IMR-90 (cell line): ENCODE measurements around the gene SERP2. TPM values are rescaled to one million over a fixed set of nuclear protein-coding genes. Genes with fewer than 3 reads are reported as not detected.

Experiments
- ATAC-seq: fragments of 200-7000 bp; cut with Tn5 transposase; 2 replicates; pipeline ENCODE4 v1.9.1; 2020; ENCODE audit warnings: low read depth, mild to moderate bottlenecking, moderate library complexity
- BruUV-seq: library from RNA; stranded (reverse); fragments of 400-500 nt; replicated peaks from 2 replicates; lab custom pipeline; 2021; lab: Mats Ljungman, UMichigan
- CTCF ChIA-PET: fragments of 300-600 bp; formaldehyde crosslinking; extraction: SDS; loops from one replicate; lab custom pipeline; 2021; ENCODE audit warnings: antibody characterized with exemption; lab: Yijun Ruan, JAX
- POLR2A ChIA-PET: fragments of 300-600 bp; sonication (Branson Sonifier 250); formaldehyde crosslinking; loops from one replicate; lab custom pipeline; 2022; ENCODE audit warnings: antibody characterized with exemption; ENCODE audit not compliant: unreplicated experiment; lab: Charles Lee
- DNase-seq: peaks from one replicate; pipeline ENCODE4 v3.0.0; 2013
- H2AFZ ChIP-seq: replicated peaks from 2 replicates; pipeline ENCODE3; 2013; ENCODE audit warnings: low read length, mild to moderate bottlenecking; ENCODE audit not compliant: poor library complexity
- H2AK5ac ChIP-seq: 2 replicates; pipeline ENCODE4 v1.6.1; 2013; ENCODE audit warnings: low read depth, low read length, inconsistent platforms
- H2AK9ac ChIP-seq: replicated peaks from 2 replicates; pipeline ENCODE3; 2013; ENCODE audit warnings: mild to moderate bottlenecking, low read depth, low read length, moderate library complexity; ENCODE audit not compliant: poor library complexity
- H2BK120ac ChIP-seq: 2 replicates; pipeline ENCODE4 v1.6.1; 2013; ENCODE audit warnings: low read depth, low read length, inconsistent platforms
- H2BK15ac ChIP-seq: 3 replicates; pipeline ENCODE4 v1.6.1; 2013; ENCODE audit warnings: low read depth, low read length, inconsistent platforms
- H2BK20ac ChIP-seq: 2 replicates; pipeline ENCODE4 v1.6.1; 2013; ENCODE audit warnings: low read depth, mild to moderate bottlenecking, inconsistent platforms, low read length, moderate library complexity
- H2BK5ac ChIP-seq: 2 replicates; pipeline ENCODE4 v1.6.1; 2013; ENCODE audit warnings: mild to moderate bottlenecking, low read depth, low read length, inconsistent platforms; ENCODE audit not compliant: poor library complexity, severe bottlenecking
- H3K14ac ChIP-seq: replicated peaks from 2 replicates; pipeline ENCODE4 v1.6.1; 2013; ENCODE audit warnings: low read depth, low read length, inconsistent platforms
- H3K18ac ChIP-seq: 2 replicates; pipeline ENCODE4 v1.6.1; 2013; ENCODE audit warnings: low read depth, low read length, control low read depth
- H3K23ac ChIP-seq: 2 replicates; pipeline ENCODE4 v1.6.1; 2013; ENCODE audit warnings: low read depth, low read length, inconsistent platforms
- H3K27ac ChIP-seq: 2 replicates; pipeline ENCODE4 v1.5.1; 2013; ENCODE audit warnings: mild to moderate bottlenecking, control low read depth, low read length; ENCODE audit not compliant: insufficient read depth
- H3K27me3 ChIP-seq: 2 replicates; pipeline ENCODE4 v1.6.1; 2013; ENCODE audit warnings: low read length; ENCODE audit not compliant: control insufficient read depth, insufficient read depth
- H3K36me3 ChIP-seq: 2 replicates; pipeline ENCODE4 v1.6.1; 2013; ENCODE audit warnings: low read length, mixed read lengths; ENCODE audit not compliant: control insufficient read depth, insufficient read depth
- H3K4ac ChIP-seq: 2 replicates; pipeline ENCODE4 v1.6.1; 2013; ENCODE audit warnings: low read depth, low read length, inconsistent platforms
- H3K4me1 ChIP-seq: 2 replicates; pipeline ENCODE4 v1.6.1; 2013; ENCODE audit warnings: low read length, mixed read lengths; ENCODE audit not compliant: control insufficient read depth, insufficient read depth
- H3K4me2 ChIP-seq: 2 replicates; pipeline ENCODE4 v1.6.1; 2013; ENCODE audit warnings: low read depth, mild to moderate bottlenecking, control low read depth, low read length, moderate library complexity
- H3K4me3 ChIP-seq: 2 replicates; pipeline ENCODE4 v1.5.1; 2013; ENCODE audit warnings: low read depth, mild to moderate bottlenecking, control low read depth, low read length, moderate library complexity; ENCODE audit not compliant: insufficient read depth
- H3K56ac ChIP-seq: 2 replicates; pipeline ENCODE4 v1.6.1; 2013; ENCODE audit warnings: low read length, inconsistent platforms; ENCODE audit not compliant: insufficient read depth; ENCODE audit errors: extremely low read depth
- H3K79me1 ChIP-seq, 2 experiments: 2 replicates each; pipeline ENCODE4 v1.6.1; 2013; ENCODE audit warnings: low read length in 2 of 2, inconsistent platforms in 1 of 2, low read depth in 1 of 2
- H3K9ac ChIP-seq: 2 replicates; pipeline ENCODE4 v1.6.1; 2013; ENCODE audit warnings: low read depth, low read length, control low read depth
- H3K9me1 ChIP-seq: 2 replicates; pipeline ENCODE4 v1.6.1; 2013; ENCODE audit warnings: low read length, inconsistent platforms; ENCODE audit not compliant: insufficient read depth
- H3K9me3 ChIP-seq: 2 replicates; pipeline ENCODE4 v1.6.1; 2013; ENCODE audit warnings: low read length; ENCODE audit not compliant: control insufficient read depth, insufficient read depth
- H4K20me1 ChIP-seq: 2 replicates; pipeline ENCODE4 v1.6.1; 2013; ENCODE audit warnings: low read length, inconsistent platforms; ENCODE audit not compliant: insufficient read depth
- H4K5ac ChIP-seq: 2 replicates; pipeline ENCODE4 v1.6.1; 2013; ENCODE audit warnings: mild to moderate bottlenecking, low read depth, low read length, control low read depth
- H4K8ac ChIP-seq, 2 experiments: 2 replicates each; pipeline ENCODE4 v1.6.1; 2013; ENCODE audit warnings: low read depth in 2 of 2, low read length in 2 of 2, control low read depth in 1 of 2, inconsistent platforms in 1 of 2
- H4K91ac ChIP-seq: 2 replicates; pipeline ENCODE4 v1.6.1; 2013; ENCODE audit warnings: low read depth, low read length, inconsistent platforms; ENCODE audit not compliant: insufficient read depth
- POLR2A ChIP-seq: IDR thresholded peaks from 2 replicates; pipeline ENCODE4 v1.6.1; 2012; ENCODE audit warnings: mild to moderate bottlenecking, low read depth, low read length
- USF2 ChIP-seq: fragments of 150-350 bp; IDR thresholded peaks from 2 replicates; pipeline ENCODE4 v1.6.1; 2017; ENCODE audit warnings: mild to moderate bottlenecking, antibody characterized with exemption, low read length, low read depth
- WGBS, 2 experiments: methylation state at CpG; one replicate each; pipeline versions ENCODE4 v1.1.5 to v1.1.7; 2013; ENCODE audit warnings: missing lambda C conversion rate in 2 of 2; ENCODE audit not compliant: insufficient read length in 1 of 2; ENCODE audit errors: extremely low coverage in 2 of 2; 5-methylcytosine and 5-hydroxymethylcytosine counted together
- dilution Hi-C: fragments of 300-500 bp; cut with HindIII; formaldehyde crosslinking; loops from one replicate; pipeline ENCODE4 v1.14.3; 2018; ENCODE audit warnings: low sequenced_read_pairs; ENCODE audit not compliant: unreplicated experiment
- in situ Hi-C: fragments of 300-500 bp; cut with MboI; formaldehyde crosslinking; loops from 3 replicates; pipeline ENCODE4 v1.14.3; 2019; ENCODE audit warnings: low sequenced_read_pairs, inconsistent platforms, mixed read lengths
- intact Hi-C: fragments of 100-400 bp; cut with micrococcal nuclease; formaldehyde crosslinking; loops from 2 replicates; pipeline ENCODE4 v1.10.0; 2022
- polyA plus RNA-seq, 3 experiments: library from polyadenylated mRNA; depleted of rRNA; stranded (reverse); fragments of >200 nt; gene quantifications; 2 replicates each; pipeline ENCODE4 v1.2.3, GENCODE V29; 2012; ENCODE audit warnings: low replicate concordance in 1 of 3
- total RNA-seq: library from RNA; depleted of rRNA; stranded (reverse); fragments of >200 nt; gene quantifications from 2 replicates; pipeline ENCODE4 v1.2.3, GENCODE V29; 2012

The SERP2 gene
- total and polyA plus RNA-seq, 2 of the 4 experiments (the other 2 are of a cell fraction): 0.54 to 1.4 TPM

DNA sequence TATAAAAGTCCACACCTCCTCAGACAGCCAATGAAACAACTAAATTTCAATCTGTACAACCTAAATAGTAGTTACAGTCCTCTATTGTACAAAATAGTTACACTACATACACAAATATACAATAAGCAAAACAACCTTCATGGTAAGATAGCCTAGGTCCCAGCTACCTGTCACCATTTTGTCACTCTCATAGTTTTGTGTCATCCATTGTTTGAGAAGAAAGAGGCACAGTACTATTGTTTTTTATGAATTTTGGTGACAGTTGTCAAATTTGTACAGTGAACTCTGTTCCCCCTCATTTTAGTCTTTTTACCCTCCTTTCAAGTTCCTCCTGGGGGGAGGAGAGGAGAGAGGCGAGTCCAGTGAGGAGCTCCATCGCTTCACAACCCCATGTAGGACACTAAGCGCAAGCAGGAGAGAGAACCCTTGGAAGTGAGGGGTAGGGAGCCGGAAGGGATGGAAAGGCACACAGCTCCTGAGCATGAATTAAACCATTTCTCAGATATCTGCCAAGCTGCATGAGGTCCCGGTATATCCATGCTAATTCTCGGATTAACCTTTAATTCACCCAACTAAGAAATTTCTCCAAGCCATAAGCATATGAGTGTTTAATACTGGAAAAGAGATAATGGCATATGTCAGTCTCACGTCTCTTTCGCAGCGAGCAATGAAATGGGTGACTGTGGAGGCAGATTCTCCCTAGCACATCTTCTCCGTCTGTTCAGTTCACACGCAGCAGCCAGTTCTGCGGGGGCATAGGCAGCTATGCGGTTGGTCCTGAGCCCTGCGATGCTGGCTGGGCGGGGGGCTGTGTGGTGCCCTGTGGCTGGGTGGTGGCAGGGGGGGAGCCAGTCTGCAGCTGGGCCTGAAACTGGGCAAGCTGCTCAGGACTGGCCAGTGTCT is 60.5 kb downstream of the SERP2 start:
- H3K4me1 ChIP-seq: peaks cover 5% of the 10 kb centered on the region; the same call in 1 of the 2 replicates
- H3K18ac ChIP-seq: no peak overlapping the region
- no peak overlapping the region for H4K5ac ChIP-seq
- H2AK9ac ChIP-seq: peak overlapping the region; percentile 53
- dilution Hi-C loops: no loop called here
- BruUV-seq: TSS peak; percentile 31
- H2BK20ac ChIP-seq: no peak overlapping the region
- H4K20me1 ChIP-seq: peaks cover 9% of the 10 kb centered on the region
- H3K79me1 ChIP-seq: peaks cover 8 to 38% of the 10 kb centered on the region in 2 experiments; a peak in 3 of 4 replicates
- no CpG with 5 or more reads among the region's 15 CpGs for WGBS, 2 experiments
- H2BK15ac ChIP-seq: no peak overlapping the region
- ATAC-seq (no peak), DNase-seq (no peak)
- no peak overlapping the region for H3K27ac ChIP-seq
- no peak overlapping the region for H3K56ac ChIP-seq
- H3K4me3 ChIP-seq: no peak overlapping the region
- 0 out of 2 replicates have a peak overlapping the region, but pooled peaks have one; percentile 26 for H2AK5ac ChIP-seq
- ChIA-PET POLR2A (no interaction called here), CTCF (interaction anchor here (3.1 kb wide), 1 partner anchor 526 kb away, joined by 11 read pairs; no protein-coding TSS in a partner anchor)
- intact Hi-C loops: no loop called here
- H2BK5ac ChIP-seq: no peak overlapping the region
- no peaks in the 10 kb centered on the region for H3K9me3 ChIP-seq
- TF ChIP-seq POLR2A (peak; percentile 17; the same call in 1 of the 2 replicates), USF2 (no peak)
- H3K9ac ChIP-seq: no peak overlapping the region
- in situ Hi-C loops: loop anchor here (10.0 kb wide), 1 partner anchor 199 kb away; no protein-coding TSS in a partner anchor
- no peak overlapping the region for H2AFZ ChIP-seq
- no peak overlapping the region for H3K14ac ChIP-seq
- no peak overlapping the region for H4K8ac ChIP-seq
- no peak overlapping the region for H3K23ac ChIP-seq
- no peak overlapping the region for H2BK120ac ChIP-seq
- peak overlapping the region; percentile 81; the same call in 1 of the 2 replicates for H3K4me2 ChIP-seq
- no peak overlapping the region for H4K91ac ChIP-seq
- no peak overlapping the region for H3K4ac ChIP-seq
- H3K36me3 ChIP-seq: peaks cover 12% of the 10 kb centered on the region
- peaks cover 3% of the 10 kb centered on the region; the same call in 1 of the 2 replicates for H3K9me1 ChIP-seq
- H3K27me3 ChIP-seq: no peaks in the 10 kb centered on the region
